HG03139 (cell line): Measurements from ENCODE around the gene PWP1.
"Not testable (repeated sequence)": the region's sequence is repeated elsewhere in the genome, so short reads cannot be mapped to it uniquely, and the experiment has no call there.

ENCODE experiments used
- ATAC-seq: cut with Tn5 transposase; IDR thresholded peaks from one replicate; pipeline ENCODE4 v1.9.1; 2021; ENCODE audit not compliant: unreplicated experiment

The PWP1 gene

GRCh38 chr12:107667464-107667863 lies 18.1 kb upstream of the PWP1 start:
- no peak for ATAC-seq

- ATAC-seq, result no peak
Observed at GRCh38 chr12:107668320-107669098, 17.1 kb upstream of the PWP1 start.

- no peak for ATAC-seq
Observed at GRCh38 chr12:107669946-107670345, 15.7 kb upstream of the PWP1 start.

- ATAC-seq, result no peak
Observed at GRCh38 chr12:107670999-107671643, 14.5 kb upstream of the PWP1 start.

- ATAC-seq, result no peak
Observed at GRCh38 chr12:107677671-107678070, 7.9 kb upstream of the PWP1 start.

- ATAC-seq, result no peak
Observed at GRCh38 chr12:107679336-107679735, 6.3 kb upstream of the PWP1 start.

GRCh38 chr12:107681455-107681835 lies 4.2 kb upstream of the PWP1 start:
- ATAC-seq, result no peak

- ATAC-seq, result no peak
Observed at GRCh38 chr12:107681836-107682820, 3.5 kb upstream of the PWP1 start.

GRCh38 chr12:107684029-107684795 lies 1.4 kb upstream of the PWP1 start:
- no peak for ATAC-seq

- no peak for ATAC-seq
Observed at GRCh38 chr12:107684990-107685359, 624 bp upstream of the PWP1 start.

GRCh38 chr12:107695772-107696171 lies 10.2 kb downstream of the PWP1 start:
- ATAC-seq, result not testable (repeated sequence)

GRCh38 chr12:107702106-107702505 lies 16.5 kb downstream of the PWP1 start:
- ATAC-seq, result no peak

- no peak for ATAC-seq
Observed at GRCh38 chr12:107704041-107704440, 18.4 kb downstream of the PWP1 start.

GRCh38 chr12:107705522-107705921 lies 19.9 kb downstream of the PWP1 start:
- ATAC-seq, result not testable (repeated sequence)

GRCh38 chr12:107715780-107716179 lies 30.2 kb downstream of the PWP1 start:
- no peak for ATAC-seq

GRCh38 chr12:107718606-107719005 lies 33.0 kb downstream of the PWP1 start:
- ATAC-seq, result no peak

GRCh38 chr12:107727327-107727726 lies 41.7 kb downstream of the PWP1 start:
- not testable (repeated sequence) for ATAC-seq

- ATAC-seq, result not testable (repeated sequence)
Observed at GRCh38 chr12:107727742-107728141, 42.1 kb downstream of the PWP1 start.

GRCh38 chr12:107730618-107731341 lies 45.2 kb downstream of the PWP1 start:
- no peak for ATAC-seq

- no peak for ATAC-seq
Observed at GRCh38 chr12:107731366-107731765, 45.8 kb downstream of the PWP1 start.
